ENCODE measurements around the gene C9orf85.

Gene C9orf85

DNA sequence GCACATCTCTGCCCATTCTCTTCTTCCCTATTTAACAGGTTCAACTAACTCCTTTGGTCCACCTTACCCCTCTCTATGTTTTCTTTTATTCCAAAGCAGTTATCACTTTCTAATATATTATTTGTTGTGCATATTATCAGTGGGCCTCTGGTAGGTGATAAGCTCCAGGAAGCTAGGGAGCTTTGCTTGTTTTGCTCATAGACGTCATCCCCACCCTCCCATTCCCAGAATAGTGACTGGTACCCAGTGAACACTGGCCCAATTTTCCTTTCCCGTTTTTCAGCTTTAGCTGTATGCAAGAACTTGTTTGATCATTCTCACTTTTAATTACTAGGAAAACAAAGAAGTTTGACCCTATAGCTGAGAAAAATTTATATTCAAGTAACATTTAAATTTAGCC lies 7.4 kb upstream of the C9orf85 start:
- DNase-seq (ENCODE audit: low read depth, low spot score) = no peak

DNA sequence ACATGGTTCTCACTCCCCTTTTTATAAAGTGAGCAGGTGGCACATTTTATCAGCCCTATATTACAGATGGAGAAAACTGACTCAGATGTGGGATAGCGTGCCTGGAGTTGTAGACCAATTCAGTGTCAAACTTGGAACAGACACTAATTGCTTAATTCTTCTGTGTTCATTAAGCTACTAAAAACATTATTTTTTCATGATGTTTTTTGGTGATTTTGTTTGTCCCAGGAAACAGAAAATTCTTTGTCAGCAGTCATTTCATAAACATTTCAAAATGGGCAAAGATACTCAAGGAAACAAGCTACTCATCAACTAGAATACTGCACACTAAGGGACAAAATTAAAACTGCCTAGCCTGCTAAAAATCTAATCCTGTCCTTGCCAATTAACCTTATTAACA lies 2.6 kb upstream of the C9orf85 start:
- DNase-seq (ENCODE audit: low read depth, low spot score) = no peak

DNA sequence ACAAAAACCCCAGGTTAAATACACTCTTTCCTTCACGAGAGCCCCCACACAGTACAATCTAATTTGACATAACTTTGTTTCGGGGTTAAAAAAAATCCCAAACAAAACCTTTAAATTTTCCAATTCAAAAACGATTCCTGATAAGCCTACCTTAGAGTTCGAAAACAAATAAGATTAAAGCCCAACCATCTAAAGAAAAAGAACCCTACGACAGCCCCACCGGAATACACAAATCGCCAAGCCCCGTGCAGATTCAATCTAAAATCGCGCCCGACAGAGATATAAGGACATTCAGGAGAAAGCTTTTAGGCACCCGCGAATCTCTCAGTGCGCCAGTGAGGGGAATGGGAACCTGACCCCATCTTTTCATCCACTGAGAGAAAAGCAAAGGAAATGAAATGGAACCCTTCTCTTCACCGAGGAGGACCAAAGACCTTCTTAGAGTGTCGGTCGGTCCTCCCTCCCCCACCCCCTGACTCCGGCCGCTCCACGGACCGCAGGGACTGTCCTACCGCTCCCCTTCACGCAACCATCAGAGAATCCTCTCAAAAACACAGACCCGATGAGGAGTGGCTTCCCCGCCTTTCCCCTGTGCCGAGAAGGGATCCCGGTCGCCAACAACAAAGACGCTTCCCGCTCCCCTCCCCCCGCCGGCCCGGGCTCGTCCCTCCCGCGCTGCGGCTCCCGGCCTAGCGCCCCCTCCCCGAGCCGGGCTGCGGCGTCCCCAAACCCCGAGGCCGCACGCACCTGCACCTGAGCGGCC lies 1.4 kb upstream of the C9orf85 start:
- DNase-seq (ENCODE audit: low read depth, low spot score) = no peak

GRCh38 chr9:71910650-71911060 lies 784 bp upstream of the C9orf85 start:
- no peak for DNase-seq (ENCODE audit: low read depth, low spot score)

GRCh38 chr9:71911908-71912335 lies 483 bp downstream of the C9orf85 start:
- DNase-seq (ENCODE audit: low read depth, low spot score) = no peak

DNA sequence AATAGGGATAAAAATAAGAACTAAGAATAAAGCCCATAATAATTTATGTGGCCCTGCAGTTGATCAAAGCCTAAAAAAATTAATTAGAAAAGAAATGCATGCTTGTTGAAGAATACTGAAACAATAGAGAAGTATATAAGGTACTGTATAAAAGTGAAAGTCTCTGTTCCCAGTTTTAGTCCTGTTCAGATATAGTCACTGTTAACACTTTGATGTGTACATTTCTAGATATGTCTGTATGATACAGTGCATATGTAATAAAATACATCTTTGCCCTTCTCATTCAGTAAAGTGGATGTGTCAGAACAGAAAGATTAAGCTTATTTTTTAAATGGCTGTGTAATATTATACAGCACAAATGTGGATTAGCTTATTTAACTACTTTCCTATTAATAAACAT lies 4.1 kb downstream of the C9orf85 start:
- no peak for DNase-seq (ENCODE audit: low read depth, low spot score)

- DNase-seq (ENCODE audit: low read depth, low spot score) = no peak
Measured at GRCh38 chr9:71916834-71917534, 5.5 kb downstream of the C9orf85 start.

- no peak for DNase-seq (ENCODE audit: low read depth, low spot score)
Measured at GRCh38 chr9:71918419-71918818, 7.0 kb downstream of the C9orf85 start.

DNA sequence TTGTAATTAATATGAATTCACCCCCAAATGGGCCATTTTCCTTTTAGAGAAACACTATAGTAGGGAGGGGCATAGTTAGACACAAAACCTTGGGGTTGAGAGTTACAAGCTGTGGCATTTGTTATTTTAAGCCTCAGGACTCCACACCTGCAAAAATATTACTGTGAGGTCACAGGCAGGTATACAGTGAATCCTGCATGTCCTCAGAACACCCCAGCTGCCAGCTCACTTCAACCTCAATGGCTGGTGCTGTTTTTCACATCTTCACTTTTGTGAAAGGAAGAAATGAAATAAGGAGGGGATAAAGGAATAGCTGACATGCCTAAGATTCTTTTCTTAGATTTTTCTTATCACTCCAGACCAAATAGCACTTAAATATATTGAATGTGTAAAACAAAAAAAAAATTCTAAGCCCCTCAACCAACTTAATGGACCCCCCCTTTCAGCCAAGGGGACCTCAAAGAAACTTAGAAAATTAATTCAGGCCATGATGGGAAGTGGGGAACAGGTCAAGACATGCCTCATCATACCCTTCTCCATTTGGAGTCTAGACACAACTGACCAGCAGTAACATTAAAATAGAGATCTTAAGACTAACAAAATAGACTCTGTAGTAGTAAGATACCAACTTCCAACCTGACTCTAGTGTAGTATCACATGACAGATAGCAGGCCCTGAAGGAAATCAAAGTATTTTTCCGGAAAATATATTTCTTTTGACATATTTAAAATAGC lies 9.2 kb downstream of the C9orf85 start:
- DNase-seq (ENCODE audit: low read depth, low spot score) = no peak

- no peak for DNase-seq (ENCODE audit: low read depth, low spot score)
Measured at GRCh38 chr9:71921190-71921814, 9.9 kb downstream of the C9orf85 start.

- no peak for DNase-seq (ENCODE audit: low read depth, low spot score)
Measured at GRCh38 chr9:71924576-71924975, 13.1 kb downstream of the C9orf85 start.

- no peak for DNase-seq (ENCODE audit: low read depth, low spot score)
Measured at GRCh38 chr9:71925834-71926233, 14.4 kb downstream of the C9orf85 start.

DNA sequence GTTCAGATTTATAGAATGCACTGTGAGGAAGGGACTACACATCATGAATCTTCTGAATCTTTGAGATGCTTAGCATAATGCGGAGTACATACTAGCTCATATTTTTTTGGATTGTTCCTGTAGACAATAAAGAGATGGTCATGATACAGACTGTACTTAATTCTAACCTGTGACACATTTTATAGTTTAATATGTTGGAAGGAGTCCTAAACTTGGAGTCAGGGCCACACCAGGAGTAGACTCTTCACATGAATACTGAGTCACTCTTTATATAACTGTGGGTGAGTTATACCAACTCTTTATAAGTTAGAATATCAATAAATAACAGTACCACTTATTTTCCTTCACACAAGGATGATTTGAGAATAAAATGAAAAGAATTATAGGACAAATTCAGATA lies 16.9 kb downstream of the C9orf85 start:
- no peak for DNase-seq (ENCODE audit: low read depth, low spot score)

DNA sequence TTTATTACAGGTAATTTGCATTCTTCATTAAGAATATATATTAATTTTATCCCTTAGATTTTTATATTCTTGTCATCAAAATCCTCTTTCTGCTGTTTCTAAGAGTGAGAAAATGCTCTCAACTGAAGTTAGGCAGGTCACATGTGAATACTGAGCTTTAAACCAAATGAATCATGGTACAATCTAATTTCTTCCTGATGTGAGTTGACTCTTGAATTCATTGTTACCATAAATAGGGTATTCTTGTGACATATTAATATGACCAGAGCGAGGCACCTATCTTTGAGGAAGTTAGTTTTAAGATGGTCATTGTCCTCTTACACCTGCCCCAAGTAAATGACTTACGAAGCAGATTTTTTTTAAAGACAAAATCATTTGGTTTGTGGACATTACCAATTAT lies 17.4 kb downstream of the C9orf85 start:
- no peak for DNase-seq (ENCODE audit: low read depth, low spot score)

DNA sequence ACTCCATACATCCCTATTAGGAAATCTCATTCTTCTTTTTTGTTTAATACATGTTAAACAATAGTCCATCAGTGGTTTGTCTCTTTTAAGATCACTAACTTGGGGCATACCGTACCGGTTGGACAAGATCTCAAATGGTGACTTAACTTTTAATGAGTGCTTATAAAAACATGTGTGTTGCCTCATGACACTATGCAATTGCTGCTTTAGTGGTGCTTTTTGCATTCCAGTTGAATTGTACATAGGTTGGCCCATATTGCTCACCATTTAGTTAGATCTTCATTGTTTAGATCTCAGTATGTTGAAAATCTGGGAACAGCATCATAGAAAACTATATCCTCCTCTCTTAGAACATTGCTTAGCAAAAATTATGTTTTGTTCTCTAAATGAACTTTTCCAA lies 17.8 kb downstream of the C9orf85 start:
- no peak for DNase-seq (ENCODE audit: low read depth, low spot score)

- DNase-seq (ENCODE audit: low read depth, low spot score) = no peak
Measured at GRCh38 chr9:71929791-71930440, 18.5 kb downstream of the C9orf85 start.

DNA sequence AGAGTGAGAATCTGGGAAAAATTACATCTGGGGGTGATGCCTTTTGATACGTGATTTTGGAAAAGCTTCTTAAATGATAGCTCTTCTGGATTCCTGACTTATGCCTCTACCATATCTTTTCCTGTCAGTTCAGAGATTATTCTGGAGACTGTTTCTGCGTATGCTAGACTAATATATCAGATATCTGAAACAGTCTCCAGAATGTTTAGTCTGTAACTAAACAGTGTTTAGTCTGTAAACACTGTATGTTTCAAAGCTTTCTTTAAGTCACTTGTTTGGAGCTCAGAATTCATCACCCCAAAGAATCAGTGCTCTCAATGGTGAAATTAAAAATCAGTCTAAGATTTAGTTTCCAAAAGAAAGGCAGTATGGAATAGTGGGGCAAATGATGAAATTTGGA lies 19.7 kb downstream of the C9orf85 start:
- DNase-seq (ENCODE audit: low read depth, low spot score) = no peak

GRCh38 chr9:71936066-71936465 lies 24.6 kb downstream of the C9orf85 start:
- no peak for DNase-seq (ENCODE audit: low read depth, low spot score)

DNA sequence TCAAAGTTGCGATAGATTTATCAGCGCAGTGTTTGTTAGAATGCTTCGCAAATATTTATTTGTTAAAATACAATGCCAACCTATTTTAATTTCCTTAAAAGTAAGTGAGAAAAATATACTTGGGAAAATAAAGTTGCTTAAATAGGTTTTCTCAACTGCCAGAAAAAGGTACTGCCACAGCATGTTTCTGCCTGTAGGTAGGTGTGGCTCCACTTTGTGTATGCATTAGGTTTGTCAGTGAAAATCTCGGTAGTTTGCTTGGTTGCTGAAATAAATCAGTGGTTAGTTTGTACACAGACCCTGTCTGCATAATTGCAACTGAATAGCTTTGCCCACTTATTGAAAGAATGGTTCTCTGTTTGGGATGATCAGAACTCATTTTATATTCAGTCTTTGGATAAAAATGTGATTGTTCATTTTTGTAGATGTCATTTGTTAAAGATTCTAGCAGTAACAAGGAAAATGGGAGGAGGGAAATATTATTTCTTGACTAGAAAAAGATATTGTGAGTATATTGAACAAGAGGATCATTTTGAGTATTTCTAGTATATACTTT lies 25.7 kb downstream of the C9orf85 start:
- DNase-seq (ENCODE audit: low read depth, low spot score) = no peak

- DNase-seq (ENCODE audit: low read depth, low spot score) = no peak
Measured at GRCh38 chr9:71937898-71938297, 26.5 kb downstream of the C9orf85 start.

DNA sequence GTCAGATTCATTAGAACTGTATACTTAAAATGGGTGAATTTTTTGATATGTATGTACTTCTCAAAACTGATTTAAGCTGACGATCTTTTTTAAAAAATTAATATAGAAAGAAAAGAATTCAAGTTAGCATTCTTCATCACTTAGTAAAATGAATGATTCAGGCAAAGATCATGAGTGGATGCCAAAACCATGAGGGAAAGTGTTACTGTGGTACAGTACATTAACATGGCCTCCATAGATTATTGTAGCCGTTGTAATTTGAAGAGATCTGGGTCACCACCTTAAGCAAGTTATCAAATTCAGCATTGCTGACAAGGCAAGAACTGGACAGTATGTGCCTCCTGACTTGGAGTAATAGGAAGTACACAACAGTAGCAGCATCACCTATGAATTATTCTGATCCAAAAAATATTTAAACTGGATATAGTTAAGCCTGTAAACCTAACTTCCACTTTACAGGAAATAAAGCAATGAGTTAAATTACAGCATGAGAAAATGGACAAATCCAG lies 29.7 kb downstream of the C9orf85 start:
- no peak for DNase-seq (ENCODE audit: low read depth, low spot score)
